GM19238 (cell line): ENCODE data around the gene DCDC2.
A peak's percentile ranks its signal among the peaks of the same experiment; 100 is the strongest.
"Not testable (repeated sequence)": the region's sequence is repeated elsewhere in the genome, so short reads cannot be mapped to it uniquely, and the experiment has no call there.

Source experiments
- DNase-seq: peaks from one replicate; pipeline ENCODE4 v3.0.0; 2011; ENCODE audit warnings: low spot score; ENCODE audit not compliant: insufficient read length

DCDC2 gene

DNA sequence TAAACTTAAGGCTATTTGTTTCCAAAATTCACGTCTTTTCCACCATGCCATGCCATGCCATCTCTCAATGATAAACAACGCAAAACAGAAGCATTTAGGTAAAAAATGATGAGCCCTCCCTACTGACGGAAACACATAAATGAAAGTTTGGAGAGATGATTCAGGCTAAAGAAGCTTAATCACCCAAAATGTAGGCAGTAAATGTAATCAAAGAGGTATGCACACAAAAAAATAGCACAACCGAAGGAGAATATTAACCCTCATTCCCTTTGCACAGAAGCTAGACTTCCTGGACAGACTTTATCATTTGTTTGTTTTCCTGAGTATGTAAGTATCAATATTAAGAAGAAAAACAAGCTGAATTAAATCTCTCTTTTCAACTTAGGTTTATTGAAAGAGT is 28.8 kb downstream of the DCDC2 start:
- no peak for DNase-seq

GRCh38 chr6:24327756-24328155 is 30.1 kb downstream of the DCDC2 start:
- no peak for DNase-seq

- DNase-seq: no peak
Measured at GRCh38 chr6:24325978-24326377, 31.9 kb downstream of the DCDC2 start.

GRCh38 chr6:24324617-24325016 is 33.2 kb downstream of the DCDC2 start:
- DNase-seq: no peak

GRCh38 chr6:24323632-24324337 is 34.1 kb downstream of the DCDC2 start:
- DNase-seq: no peak

DNA sequence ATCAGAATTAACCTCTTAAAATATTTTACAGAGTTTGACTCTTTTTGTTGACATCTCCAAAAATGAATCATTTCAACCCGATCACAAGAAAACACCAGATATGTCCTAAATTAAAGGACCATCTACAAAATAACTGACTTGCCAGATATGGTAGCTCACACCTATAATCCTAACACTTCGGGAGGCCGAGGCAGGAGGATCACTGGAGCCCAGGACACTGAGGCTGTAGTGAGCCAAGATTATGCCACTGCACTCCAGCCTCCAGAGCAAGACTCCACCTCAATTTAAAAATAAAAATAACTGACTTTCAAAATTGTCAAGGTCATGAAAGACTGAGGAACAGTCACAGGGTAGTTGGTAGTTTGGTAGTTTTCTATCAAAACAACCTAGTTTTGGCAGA is 34.9 kb downstream of the DCDC2 start:
- DNase-seq: no peak

DNA sequence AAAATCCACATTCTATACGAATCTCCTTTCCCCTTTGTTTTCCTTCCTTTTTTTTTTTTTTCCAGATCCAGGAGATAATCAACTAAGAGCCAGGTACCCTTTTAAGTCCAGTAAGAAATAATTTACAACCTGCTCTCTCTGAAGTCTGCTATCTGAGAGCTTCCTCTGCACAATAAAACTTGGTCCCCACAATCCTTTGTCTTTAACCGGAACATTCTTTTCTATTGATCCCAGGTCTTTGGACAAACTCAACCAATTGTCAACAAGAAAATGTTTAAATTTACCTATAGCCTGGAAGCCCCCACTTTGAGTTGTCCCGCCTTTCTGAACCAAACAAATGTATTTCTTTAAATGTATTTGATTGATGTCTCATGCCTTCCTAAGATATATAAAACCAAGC is 35.4 kb downstream of the DCDC2 start:
- not testable (repeated sequence) for DNase-seq

GRCh38 chr6:24321538-24322162 is 36.2 kb downstream of the DCDC2 start:
- no peak for DNase-seq

- no peak for DNase-seq
Measured at GRCh38 chr6:24313251-24314141, 44.4 kb downstream of the DCDC2 start.

- DNase-seq: not testable (repeated sequence)
Measured at GRCh38 chr6:24311775-24312174, 46.1 kb downstream of the DCDC2 start.

DNA sequence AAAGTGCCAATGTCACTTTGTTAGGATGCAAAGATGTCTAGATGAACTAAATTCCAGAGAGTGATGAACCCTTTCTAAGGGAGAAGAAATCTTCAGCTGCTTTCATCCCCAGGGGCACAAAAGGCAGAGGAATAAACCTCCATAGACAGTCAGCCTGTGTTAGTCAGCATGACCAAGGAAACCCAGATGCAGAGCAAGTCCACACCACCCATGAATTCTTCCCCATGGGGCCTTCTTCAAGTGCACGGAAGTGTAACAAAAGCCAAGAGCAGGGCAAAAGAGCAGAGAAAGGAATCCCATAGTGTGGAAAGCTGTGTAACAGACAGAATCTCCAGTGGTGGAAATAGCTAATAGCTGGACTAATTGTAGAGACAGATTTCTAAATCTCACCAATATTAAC is 50.0 kb downstream of the DCDC2 start:
- DNase-seq: no peak

- DNase-seq: no peak
Measured at GRCh38 chr6:24306936-24307335, 50.9 kb downstream of the DCDC2 start.

GRCh38 chr6:24306038-24306437 is 51.8 kb downstream of the DCDC2 start:
- DNase-seq: no peak

- DNase-seq: no peak
Measured at GRCh38 chr6:24296944-24297343, 60.9 kb downstream of the DCDC2 start.

DNA sequence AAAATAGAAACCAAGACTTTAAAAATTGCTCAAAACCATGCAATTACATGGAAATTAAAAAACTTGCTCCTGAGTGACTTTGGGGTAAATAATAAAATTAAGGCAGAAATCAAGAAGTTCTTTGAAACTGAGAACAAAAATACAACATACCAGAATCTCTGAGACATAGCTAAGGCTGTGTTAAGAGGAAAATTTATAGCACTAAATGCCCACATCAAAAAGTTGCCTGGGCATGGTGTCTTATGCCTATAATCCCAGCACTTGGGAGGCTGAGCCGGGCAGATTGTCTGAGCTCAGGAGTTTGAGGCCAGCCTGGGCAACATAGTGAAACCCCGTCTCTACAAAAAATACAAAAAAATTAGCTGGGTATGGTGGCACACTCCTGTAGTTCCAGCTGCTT is 64.0 kb downstream of the DCDC2 start:
- DNase-seq: not testable (repeated sequence)

- DNase-seq: no peak
Measured at GRCh38 chr6:24287239-24287638, 70.6 kb downstream of the DCDC2 start.

- no peak for DNase-seq
Measured at GRCh38 chr6:24284006-24284405, 73.9 kb downstream of the DCDC2 start.

- peak; percentile 33 for DNase-seq
Measured at GRCh38 chr6:24283043-24283985, 74.5 kb downstream of the DCDC2 start.

DNA sequence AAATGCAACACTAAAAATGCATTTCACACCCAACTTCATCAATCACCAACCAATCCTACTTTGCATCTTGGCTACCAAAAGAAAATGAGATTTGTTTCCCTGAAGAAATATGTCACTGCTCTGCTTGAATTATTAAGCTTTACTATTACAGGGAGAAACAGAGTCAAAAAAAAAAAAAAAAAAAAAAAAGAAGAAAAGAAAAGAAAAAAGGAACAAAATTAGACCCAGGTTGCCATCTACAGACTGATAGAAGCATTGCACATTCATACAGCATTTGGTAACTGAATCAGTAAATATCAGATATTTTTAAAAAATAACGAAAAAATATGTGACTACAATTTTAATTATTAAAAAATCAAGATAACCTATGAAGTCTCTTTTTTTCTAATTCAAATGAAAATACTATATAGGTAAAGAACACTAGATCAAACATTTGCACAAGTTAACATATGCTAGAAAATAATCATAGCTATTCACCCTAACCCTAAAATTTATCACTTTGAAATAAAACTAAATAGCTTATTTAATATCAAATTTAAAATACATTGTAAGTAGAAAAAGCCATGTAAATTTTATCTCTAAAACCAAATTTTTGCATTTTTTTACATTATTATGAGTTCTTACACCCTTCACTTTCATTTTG is 83.3 kb downstream of the DCDC2 start:
- no peak for DNase-seq

DNA sequence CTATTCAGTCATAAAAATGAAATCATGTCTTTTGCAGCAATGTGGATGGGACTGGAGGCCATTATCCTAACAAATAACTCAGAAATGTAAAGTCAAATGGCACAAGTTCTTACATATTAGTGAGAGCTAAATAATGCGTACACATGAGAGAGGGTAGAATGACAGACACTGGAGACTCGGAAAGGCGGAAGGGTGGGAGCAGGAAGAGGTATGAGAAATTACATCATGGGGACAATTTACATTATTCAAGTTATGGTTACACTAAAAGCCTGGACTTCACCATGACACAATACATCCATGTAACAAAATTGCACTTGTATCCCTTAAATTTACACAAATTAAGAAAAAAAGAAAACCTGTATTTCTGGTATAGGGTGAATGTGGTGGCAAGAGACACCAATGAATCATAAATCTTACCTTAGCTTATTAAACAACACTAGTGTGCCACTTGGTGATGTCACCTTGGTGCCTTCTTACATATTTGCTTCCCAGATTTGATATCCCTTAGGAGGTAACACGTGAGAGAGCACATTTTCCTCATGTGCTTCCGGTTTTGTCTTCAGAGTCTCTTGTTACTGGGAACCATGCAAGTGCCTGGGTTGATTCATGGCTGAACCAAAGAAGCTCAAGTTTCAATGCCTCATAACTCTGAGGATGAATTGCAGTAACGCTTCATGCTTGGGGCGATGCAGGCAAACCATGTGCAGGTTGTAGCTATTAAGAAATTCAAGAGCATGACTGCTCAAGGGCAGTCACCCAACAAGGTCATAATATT is 84.6 kb downstream of the DCDC2 start:
- DNase-seq: no peak
